Midbrain (tissue), 1 donor: ENCODE results near the gene TRIM45.
"Not testable (repeated sequence)": the region's sequence is repeated elsewhere in the genome, so short reads cannot be mapped to it uniquely, and the experiment has no call there.

Experiments
- DNase-seq: peaks from one replicate; lab custom pipeline; 2025; lab: John Stamatoyannopoulos, UW

TRIM45 gene

GRCh38 chr1:117121589-117122329 is at the start of gene TRIM45:
Gene TRIM45, minus strand, starts transcription at chr1:117121749. Its CDS starts 548 bp downstream, at chr1:117121201.
- DNase-seq = peak; percentile 98

GRCh38 chr1:117169871-117170596 is 48.5 kb upstream of the TRIM45 start:
- no peak for DNase-seq

GRCh38 chr1:117167402-117167801 is 45.9 kb upstream of the TRIM45 start:
- no peak for DNase-seq

GRCh38 chr1:117166076-117166475 is 44.5 kb upstream of the TRIM45 start:
- no peak for DNase-seq

GRCh38 chr1:117164209-117164608 is 42.7 kb upstream of the TRIM45 start:
- no peak for DNase-seq

- DNase-seq = no peak
These were observed 41.3 kb upstream of the TRIM45 start for GRCh38 chr1:117162816-117163215.

GRCh38 chr1:117161887-117162286 is 40.3 kb upstream of the TRIM45 start:
- DNase-seq = no peak

- DNase-seq = not testable (repeated sequence)
These were observed 29.8 kb upstream of the TRIM45 start for GRCh38 chr1:117151305-117151704.

GRCh38 chr1:117150316-117150715 is 28.8 kb upstream of the TRIM45 start:
- no peak for DNase-seq

GRCh38 chr1:117147856-117148588 is 26.5 kb upstream of the TRIM45 start:
- DNase-seq = no peak

- DNase-seq = no peak
These were observed 25.8 kb upstream of the TRIM45 start for GRCh38 chr1:117147341-117147831.

GRCh38 chr1:117146575-117147340 is 25.2 kb upstream of the TRIM45 start:
- no peak for DNase-seq

GRCh38 chr1:117146072-117146471 is 24.5 kb upstream of the TRIM45 start:
- no peak for DNase-seq

GRCh38 chr1:117143871-117144270 is 22.3 kb upstream of the TRIM45 start:
- no peak for DNase-seq

GRCh38 chr1:117143172-117143571 is 21.6 kb upstream of the TRIM45 start:
- no peak for DNase-seq

- DNase-seq = no peak
These were observed 20.7 kb upstream of the TRIM45 start for GRCh38 chr1:117142200-117142599.

- DNase-seq = no peak
These were observed 17.0 kb upstream of the TRIM45 start for GRCh38 chr1:117138561-117138960.

GRCh38 chr1:117138106-117138505 is 16.6 kb upstream of the TRIM45 start:
- no peak for DNase-seq

GRCh38 chr1:117137281-117137855 is 15.8 kb upstream of the TRIM45 start:
- no peak for DNase-seq

- DNase-seq = no peak
These were observed 15.2 kb upstream of the TRIM45 start for GRCh38 chr1:117136749-117137148.

- no peak for DNase-seq
These were observed 13.8 kb upstream of the TRIM45 start for GRCh38 chr1:117135329-117135728.
